Thymus (tissue), 11 donors: ENCODE measurements around the gene C17orf107. TPM values are rescaled to one million over a fixed set of nuclear protein-coding genes. Genes with fewer than 3 reads are reported as not detected.

Experiments used
- DNase-seq, 9 donors: peaks; one replicate each; pipeline ENCODE4 v3.0.0-alpha.2; 2013; ENCODE audit warnings: low spot score in 9 of 9, low read depth in 6 of 9, missing footprints in 1 of 9
- H3K27ac ChIP-seq, 2 donors: one replicate each; pipeline ENCODE4 v1.5.1; 2013; ENCODE audit warnings: control low read depth in 1 of 2, low read depth in 1 of 2, low read length in 1 of 2, mild to moderate bottlenecking in 1 of 2, moderate library complexity in 1 of 2
- H3K27me3 ChIP-seq, 2 donors: one replicate each; pipeline ENCODE4 v1.5.1; 2013; ENCODE audit warnings: low read length in 1 of 2; ENCODE audit not compliant: control insufficient read depth in 2 of 2, insufficient read depth in 1 of 2
- H3K36me3 ChIP-seq, 2 donors: one replicate each; pipeline ENCODE4 v1.5.1; 2013; ENCODE audit warnings: low read length in 1 of 2, mild to moderate bottlenecking in 1 of 2, moderate library complexity in 1 of 2; ENCODE audit not compliant: control insufficient read depth in 2 of 2, insufficient read depth in 2 of 2
- H3K4me1 ChIP-seq, 2 donors: one replicate each; pipeline ENCODE4 v1.5.1; 2013; ENCODE audit warnings: low read length in 2 of 2; ENCODE audit not compliant: control insufficient read depth in 2 of 2, insufficient read depth in 2 of 2
- H3K4me3 ChIP-seq, 2 donors: one replicate each; pipeline ENCODE4 v1.5.1; 2013; ENCODE audit warnings: low read length in 2 of 2, control low read depth in 1 of 2, mild to moderate bottlenecking in 1 of 2
- H3K9me3 ChIP-seq, 2 donors: one replicate each; pipeline ENCODE4 v1.5.1; 2013; ENCODE audit warnings: low read length in 1 of 2, mild to moderate bottlenecking in 1 of 2; ENCODE audit not compliant: control insufficient read depth in 2 of 2, insufficient read depth in 1 of 2
- WGBS: extraction: QIAGEN DNeasy Blood & Tissue Kit; methylation state at CpG from one replicate; pipeline ENCODE4 v1.1.7; 2013; 5-methylcytosine and 5-hydroxymethylcytosine counted together
- polyA plus RNA-seq: library from polyadenylated mRNA; stranded (reverse); fragments of 200-250 nt; gene quantifications from one replicate; pipeline ENCODE4 v1.2.3, GENCODE V29; 2013
- total RNA-seq: library from RNA; stranded (reverse); fragments of 120-200 nt; gene quantifications from one replicate; pipeline ENCODE4 v1.2.4, GENCODE V29; 2013
- donor health status: healthy.

Gene C17orf107
- total and polyA plus RNA-seq, 2 donors = 0.57 to 1.2 TPM

DNA sequence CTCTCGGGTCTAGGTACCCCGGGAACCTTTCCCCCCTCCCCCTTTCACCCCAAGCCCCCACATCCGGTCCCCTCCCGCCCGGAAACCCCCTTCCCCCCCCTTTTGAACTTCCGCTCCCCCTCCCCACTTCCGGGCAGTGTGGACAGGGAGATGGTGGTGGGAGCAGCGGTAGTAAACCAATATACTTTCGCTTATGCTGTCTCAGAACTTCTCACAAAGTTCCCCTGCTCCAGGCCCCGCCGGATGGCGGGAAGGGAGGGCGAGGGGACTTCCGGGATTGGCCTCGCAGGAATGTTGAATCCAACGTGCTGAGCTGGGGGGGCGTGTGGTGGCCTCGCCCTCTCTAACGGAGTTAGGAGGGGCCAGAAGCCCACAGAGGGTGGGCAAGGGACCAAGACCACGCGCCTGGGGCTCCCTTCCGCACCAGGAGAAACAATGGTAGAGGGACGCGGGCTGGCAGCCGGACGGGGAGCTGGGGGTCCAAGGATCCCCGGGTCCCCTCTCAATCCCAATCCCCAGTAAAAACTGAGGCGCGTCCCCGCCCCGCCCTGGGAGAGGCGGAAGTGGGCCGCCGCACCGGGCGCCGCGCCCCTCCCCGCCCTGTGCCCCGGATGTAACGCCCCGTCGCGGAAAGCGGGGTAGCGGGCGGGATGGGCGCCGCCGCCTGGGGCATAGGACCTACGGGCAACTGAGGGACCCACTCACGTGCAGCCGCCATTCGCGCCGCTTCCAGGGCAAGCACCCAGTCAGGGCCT, 48.3 kb downstream of the C17orf107 start:
- peak in 7 of 9 donors; percentile 63 to 87 (median 69) for DNase-seq
- Histone ChIP-seq H3K9me3 (peaks cover 0 to 5% of the 10 kb centered on the region in 2 donors), H3K4me1 (peaks cover 45 to 63% of the 10 kb centered on the region in 2 donors), H3K36me3 (peaks cover 31 to 49% of the 10 kb centered on the region in 2 donors), H3K27ac (peak overlapping the region; percentile 99 to 100), H3K27me3 (peaks cover 0 to 5% of the 10 kb centered on the region in 2 donors), H3K4me3 (peak overlapping the region; percentile 100)
- WGBS = under 1% methylated on average over 56 of the region's 56 CpGs

DNA sequence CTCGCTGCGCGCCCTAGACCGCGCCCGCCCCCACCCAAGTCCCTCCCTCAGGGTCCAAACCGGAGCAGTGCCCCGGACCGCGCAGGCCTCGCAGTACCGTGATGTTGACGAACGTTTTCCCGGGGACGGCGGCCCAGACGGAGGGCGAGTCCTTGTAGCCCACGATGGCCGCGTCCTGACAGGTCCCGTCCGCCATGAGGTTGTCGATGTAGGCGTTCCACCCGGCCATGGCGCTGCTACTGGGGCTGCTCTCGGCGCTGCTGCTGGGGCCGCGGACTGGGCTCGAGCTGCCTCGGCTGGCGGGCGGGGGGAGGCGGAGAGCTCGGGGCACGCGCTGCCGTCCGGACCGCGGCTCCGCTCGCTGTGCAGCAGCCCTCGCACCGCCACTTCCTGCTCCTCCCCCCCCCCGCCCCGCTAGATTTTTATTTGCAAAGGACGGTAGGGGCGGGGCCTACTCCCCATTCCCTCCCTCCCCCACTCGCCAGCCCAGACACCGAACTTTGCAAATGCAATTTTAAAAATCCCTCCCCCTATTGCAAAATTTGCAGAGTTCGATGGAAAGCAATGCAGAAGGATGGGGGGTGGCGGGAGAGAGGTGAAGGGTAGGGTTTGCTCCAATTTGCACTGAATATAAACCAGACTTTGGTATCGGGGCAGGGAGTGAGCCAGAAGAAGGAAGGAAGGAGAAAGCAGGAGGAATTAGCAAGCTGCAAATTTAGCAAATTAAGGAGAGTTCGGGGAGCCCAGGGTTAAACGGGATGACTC, 49.0 kb downstream of the C17orf107 start, which contains the start of gene PFN1:
Gene PFN1 (minus strand): TSS at position 365 of the 765 bp plus-strand sequence. CDS start 136 bp downstream, at position 229.
- DNase-seq = peak in 8 of 9 donors; percentile 79 to 96 (median 89)
- Histone ChIP-seq H3K4me3 (peak within 1 kb of the TSS; percentile 100), H3K36me3 (peaks cover 24 to 41% of the 10 kb centered on the region in 2 donors), H3K9me3 (peaks cover 0 to 5% of the 10 kb centered on the region in 2 donors), H3K27me3 (peaks cover 0 to 5% of the 10 kb centered on the region in 2 donors), H3K27ac (peak within 1 kb of the TSS; percentile 99 to 100), H3K4me1 (peaks cover 38 to 61% of the 10 kb centered on the region in 2 donors)
- WGBS = under 1% methylated on average over 59 of the region's 59 CpGs

DNA sequence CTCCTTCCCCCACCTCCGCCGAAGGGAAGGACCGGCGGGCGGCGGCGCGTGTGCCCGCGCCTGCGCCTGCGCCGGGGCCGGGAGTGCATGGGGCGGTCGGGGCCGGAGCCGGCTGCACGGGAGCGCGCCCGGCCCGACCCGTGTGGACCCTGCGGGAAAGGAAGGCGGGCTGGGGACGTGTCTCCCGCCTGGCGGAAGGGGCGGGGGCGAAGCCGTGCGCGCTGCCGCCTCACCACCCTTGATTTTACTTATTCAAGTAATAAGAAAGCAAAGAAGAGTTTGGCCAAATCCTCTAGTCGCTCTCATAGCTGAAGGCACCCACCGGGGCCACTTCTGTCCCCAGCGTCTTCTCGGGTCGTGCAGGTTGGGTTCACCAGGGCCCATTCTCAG, 49.6 kb downstream of the C17orf107 start:
- WGBS = under 1% methylated on average over 40 of the region's 40 CpGs
- Histone ChIP-seq H3K36me3 (peaks cover 19 to 35% of the 10 kb centered on the region in 2 donors), H3K4me1 (peaks cover 32 to 58% of the 10 kb centered on the region in 2 donors), H3K9me3 (peaks cover 0 to 5% of the 10 kb centered on the region in 2 donors), H3K27me3 (peaks cover 0 to 5% of the 10 kb centered on the region in 2 donors), H3K4me3 (peak overlapping the region; percentile 100), H3K27ac (peak overlapping the region; percentile 99 to 100)
- DNase-seq = peak in 6 of 9 donors; percentile 57 to 84 (median 68)

DNA sequence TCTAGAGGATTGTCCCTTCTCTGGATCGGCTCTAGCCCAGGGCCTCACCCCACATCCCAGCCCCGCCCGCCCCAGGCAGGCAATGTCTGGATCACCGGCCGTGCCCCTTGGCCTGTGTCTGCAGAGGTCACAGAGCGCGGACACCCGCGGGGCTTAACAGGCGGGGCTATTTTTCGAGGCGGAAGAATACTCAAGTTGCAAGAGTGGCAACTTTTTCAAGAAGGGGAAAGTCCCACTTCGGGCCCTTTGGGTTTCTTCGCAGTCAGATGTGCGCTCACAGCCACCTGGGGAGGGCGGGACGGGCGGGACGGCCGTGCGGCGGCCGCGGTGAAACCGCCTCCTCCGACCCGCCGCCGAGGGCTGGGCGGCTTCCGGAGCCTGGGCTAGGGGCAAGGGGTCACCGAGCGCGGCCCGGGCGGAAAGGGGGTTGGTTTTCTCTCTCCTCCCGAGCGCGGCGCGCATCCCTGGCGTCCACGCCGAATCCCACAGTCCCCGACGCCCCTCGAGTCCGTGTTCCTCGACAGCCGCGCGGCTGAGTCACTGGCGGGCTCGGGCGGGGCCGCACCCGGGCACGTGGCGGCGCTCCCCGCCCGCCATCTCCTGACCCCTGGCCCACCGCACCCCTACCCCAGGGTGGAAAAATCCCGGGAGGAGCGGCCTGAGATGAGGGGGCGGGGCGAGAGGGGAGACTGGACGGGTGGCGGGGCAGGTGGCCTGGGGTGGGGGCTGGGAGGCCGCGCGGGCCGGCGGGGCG, 50.2 kb downstream of the C17orf107 start:
- Histone ChIP-seq H3K36me3 (peaks cover 19 to 30% of the 10 kb centered on the region in 2 donors), H3K9me3 (peaks cover 0 to 5% of the 10 kb centered on the region in 2 donors), H3K27me3 (peaks cover 0 to 5% of the 10 kb centered on the region in 2 donors), H3K4me3 (peak overlapping the region; percentile 100), H3K27ac (peak overlapping the region; percentile 99 to 100), H3K4me1 (peaks cover 29 to 52% of the 10 kb centered on the region in 2 donors)
- 1% methylated on average over 75 of the region's 75 CpGs for WGBS
- DNase-seq = peak in 6 of 9 donors; percentile 61 to 89 (median 68)

DNA sequence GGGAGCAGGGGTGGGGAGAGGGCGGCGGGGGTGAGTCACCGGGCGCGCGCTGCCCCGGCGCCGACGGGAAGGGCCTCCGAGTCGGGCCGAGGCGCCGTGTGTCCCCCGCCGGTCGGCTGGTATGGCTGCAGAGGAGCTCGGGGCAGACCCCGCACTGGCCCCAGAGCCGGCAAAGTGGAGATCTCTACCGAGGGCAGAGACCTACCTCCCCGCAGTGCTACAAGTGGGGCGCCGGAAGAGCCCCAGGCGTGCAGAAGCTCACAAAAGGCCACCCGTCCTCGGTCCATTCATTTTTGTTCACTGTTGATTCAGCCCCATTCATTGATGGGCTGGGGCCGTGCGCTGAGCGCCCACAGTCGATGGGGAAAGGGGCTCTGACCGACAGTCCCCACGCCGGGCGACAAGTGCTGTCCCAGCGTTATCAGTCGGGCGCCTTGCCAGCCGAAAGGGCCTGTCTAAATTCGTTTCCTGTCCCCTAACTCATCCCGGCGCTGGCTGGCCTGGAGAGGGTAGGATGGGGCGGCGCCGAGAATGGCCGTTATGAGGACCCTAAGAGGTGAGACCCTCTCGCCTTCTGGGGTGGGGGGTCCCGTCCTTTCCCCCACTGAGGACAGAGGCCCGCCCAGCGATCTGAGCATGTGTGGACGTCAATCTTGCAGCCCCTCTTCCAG, 50.9 kb downstream of the C17orf107 start:
- peak in 2 of 9 donors; percentile 30 to 57 for DNase-seq
- Histone ChIP-seq H3K4me1 (peaks cover 21 to 45% of the 10 kb centered on the region in 2 donors), H3K27ac (peak overlapping the region; percentile 66 to 100), H3K27me3 (peaks cover 0 to 5% of the 10 kb centered on the region in 2 donors), H3K36me3 (peaks cover 14 to 23% of the 10 kb centered on the region in 2 donors), H3K4me3 (peak overlapping the region; percentile 36 to 100), H3K9me3 (peaks cover 0 to 5% of the 10 kb centered on the region in 2 donors)
- 12% methylated on average over 52 of the region's 52 CpGs for WGBS

DNA sequence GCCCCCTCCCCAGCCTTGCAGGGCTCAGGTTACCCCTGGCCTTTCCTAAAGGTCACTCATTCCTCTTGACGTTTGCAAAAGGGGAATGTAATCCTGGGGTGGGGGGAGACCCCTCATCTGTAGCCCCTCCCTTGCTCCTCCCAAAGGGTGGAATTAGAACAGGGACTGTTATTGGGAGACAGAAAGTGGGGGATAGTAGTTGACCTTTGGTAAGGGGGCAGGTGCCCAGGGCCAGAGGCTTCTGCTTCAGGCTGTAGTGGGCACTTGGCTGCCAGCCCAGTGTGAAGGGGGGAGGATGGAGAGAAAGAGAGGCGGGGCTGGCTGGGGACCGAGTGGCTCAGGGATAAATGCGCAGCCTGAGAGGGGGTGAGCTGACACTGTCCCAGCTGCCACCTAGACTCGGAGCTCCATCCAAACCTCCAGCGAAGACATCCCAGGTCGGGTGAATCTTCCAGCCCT, 51.4 kb downstream of the C17orf107 start, which contains the start of gene ENO3:
Gene ENO3 (plus strand): TSS at position 374 of the 459 bp plus-strand sequence. CDS start 711 bp downstream, outside the sequence.
- H3K27ac ChIP-seq = peak within 1 kb of the TSS; percentile 66 to 100
- WGBS = 69% methylated on average over 7 of the region's 7 CpGs
- peaks cover 16 to 39% of the 10 kb centered on the region in 2 donors for H3K4me1 ChIP-seq
- H3K4me3 ChIP-seq = peak within 1 kb of the TSS; percentile 36 to 100
- no peak for DNase-seq
- peaks cover 0 to 5% of the 10 kb centered on the region in 2 donors for H3K9me3 ChIP-seq
- peaks cover 8 to 17% of the 10 kb centered on the region in 2 donors for H3K36me3 ChIP-seq
- H3K27me3 ChIP-seq = peaks cover 0 to 5% of the 10 kb centered on the region in 2 donors

- H3K4me1 ChIP-seq = peaks cover 13 to 32% of the 10 kb centered on the region in 2 donors
- peaks cover 5 to 10% of the 10 kb centered on the region in 2 donors for H3K36me3 ChIP-seq
- H3K27me3 ChIP-seq = peaks cover 0 to 5% of the 10 kb centered on the region in 2 donors
- peak overlapping the region in 1 of 2 donors; percentile 3 for H3K4me3 ChIP-seq
- WGBS = 88% methylated on average over 3 of the region's 3 CpGs
- no peak for DNase-seq
- peaks cover 0 to 5% of the 10 kb centered on the region in 2 donors for H3K9me3 ChIP-seq
- no peak overlapping the region for H3K27ac ChIP-seq
These were observed 52.1 kb downstream of the C17orf107 start for GRCh38 chr17:4951486-4951885.
